ENCODE data around the gene TOMM34.

TOMM34 gene

DNA sequence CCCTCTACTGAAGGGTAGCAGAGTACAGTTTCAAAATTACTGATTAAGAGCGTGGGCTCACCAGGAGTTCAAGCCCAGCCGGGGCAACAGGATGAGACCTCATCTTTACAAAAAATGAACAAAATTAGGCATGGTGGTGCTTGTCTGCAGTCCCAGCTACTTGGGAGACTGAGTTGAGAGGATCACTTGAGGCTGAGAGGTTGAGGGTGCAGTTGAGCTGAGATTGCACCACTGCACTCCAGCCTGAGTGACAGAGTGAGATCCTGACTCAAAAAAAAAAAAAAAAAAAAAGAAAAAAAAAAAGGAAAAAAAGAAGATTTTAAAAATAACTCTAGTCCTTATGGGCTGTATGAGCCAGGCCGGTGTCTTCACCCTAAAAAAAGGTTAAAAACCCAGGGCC is 31.6 kb downstream of the TOMM34 start:
- no peak for DNase-seq

DNA sequence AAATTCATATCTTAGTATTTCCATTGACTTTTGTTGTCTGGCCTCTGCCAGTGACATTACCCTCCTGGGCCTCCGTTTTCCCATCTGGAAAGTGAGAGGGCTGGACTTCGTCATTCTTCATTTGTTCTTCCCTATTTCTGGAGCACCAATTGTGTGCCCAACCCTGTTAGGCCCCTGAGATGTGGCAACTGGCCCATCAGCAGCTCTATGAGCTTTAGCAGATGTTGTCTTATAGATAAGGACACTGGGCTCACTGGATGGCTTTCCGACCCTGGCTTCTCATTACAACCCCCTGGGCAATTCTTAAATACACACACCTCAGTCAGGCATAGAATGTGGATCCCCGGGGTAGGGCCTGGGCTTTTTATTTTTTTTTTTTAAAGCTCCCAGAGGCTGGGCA is 35.7 kb downstream of the TOMM34 start:
- no peak for DNase-seq

DNA sequence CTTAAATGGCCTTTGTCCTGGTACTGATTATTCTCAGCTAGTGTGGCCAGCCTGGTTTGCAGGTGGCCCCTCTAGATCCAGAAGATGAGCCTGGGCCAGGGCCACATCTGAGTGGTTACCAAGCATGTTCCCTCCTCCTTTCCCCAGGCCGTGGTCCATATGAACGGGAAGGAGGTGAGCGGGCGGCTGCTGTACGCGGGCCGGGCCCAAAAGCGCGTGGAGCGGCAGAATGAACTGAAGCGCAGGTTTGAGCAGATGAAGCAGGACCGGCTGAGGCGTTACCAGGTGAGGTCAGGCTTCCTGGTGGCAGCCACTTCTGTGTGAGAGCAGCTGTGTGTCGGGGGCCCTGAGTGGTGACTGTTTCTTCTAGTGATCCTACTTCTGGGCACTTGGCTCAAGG is 38.8 kb downstream of the TOMM34 start:
- DNase-seq: no peak

DNA sequence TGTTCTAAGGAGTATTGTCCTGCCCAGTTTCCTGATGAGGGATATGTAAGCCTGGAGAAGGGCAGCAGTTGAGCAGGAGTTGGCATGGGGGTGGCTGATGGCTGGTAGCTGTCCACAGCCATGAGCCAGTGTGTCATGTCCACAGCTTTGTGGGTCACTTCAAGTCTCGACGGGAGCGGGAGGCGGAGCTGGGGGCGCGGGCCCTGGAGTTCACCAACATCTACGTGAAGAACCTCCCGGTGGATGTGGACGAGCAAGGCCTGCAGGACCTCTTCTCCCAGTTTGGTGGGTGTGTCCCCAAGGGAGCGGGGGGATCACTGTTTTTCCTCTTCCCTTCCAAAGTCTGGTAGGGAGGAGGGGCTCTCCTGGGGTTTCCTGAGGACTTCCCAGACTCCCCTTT is 41.4 kb downstream of the TOMM34 start:
- DNase-seq: no peak

DNA sequence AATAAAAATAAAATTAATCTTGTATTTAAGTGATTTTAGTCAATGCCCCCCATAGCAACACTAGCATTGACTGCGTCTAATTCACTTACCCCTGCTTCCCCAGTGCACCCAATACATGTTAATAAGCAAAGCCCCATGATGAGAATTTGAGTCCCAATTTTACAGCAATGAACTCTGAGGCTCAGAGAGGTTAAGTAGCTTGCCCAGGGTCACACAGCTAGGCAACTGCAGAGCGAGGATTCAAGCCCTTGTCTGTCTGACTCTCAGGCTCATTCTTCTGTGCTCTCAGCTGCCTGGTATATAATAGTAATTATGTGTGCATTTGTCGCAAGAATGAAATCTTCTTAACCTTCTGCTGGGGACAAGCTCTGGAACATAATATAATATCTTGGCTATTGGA is 41.9 kb downstream of the TOMM34 start:
- no peak for DNase-seq

DNA sequence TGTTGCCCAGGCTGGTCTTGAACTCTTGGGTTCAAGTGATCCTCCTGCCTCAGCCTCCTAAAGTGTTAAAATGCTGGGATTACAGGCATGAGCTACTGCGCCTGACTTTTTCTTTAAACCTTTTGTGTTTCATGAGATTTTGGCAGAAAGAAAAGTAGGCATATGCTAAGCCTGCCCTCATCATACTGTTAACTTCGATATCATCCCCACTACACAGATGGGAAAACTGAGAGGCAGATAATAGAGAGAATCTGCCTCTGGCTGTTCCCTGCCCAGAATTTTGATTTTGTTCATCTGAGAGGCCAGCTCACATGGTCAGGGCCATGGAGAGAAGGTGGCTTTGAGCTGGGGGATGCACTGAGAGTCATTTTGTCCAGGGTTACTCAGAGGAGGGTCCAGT is 42.8 kb downstream of the TOMM34 start:
- DNase-seq: no peak

DNA sequence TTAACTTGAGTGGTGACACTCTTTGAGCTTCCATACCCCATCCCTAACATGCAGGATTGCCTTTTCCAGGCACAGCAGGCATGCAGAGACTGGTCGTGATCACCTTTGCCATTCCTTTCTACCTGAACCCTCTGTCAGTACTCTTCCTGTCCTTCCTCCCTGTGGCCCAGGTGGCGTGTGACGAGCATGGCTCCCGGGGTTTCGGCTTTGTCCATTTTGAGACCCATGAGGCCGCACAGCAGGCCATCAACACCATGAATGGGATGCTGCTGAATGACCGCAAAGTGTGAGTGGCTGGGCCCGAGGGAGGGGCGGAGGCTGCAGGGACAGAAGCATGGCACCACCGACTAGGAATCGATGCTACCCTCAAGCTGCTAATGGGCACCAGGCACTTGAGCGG is 43.6 kb downstream of the TOMM34 start:
- no peak for DNase-seq

DNA sequence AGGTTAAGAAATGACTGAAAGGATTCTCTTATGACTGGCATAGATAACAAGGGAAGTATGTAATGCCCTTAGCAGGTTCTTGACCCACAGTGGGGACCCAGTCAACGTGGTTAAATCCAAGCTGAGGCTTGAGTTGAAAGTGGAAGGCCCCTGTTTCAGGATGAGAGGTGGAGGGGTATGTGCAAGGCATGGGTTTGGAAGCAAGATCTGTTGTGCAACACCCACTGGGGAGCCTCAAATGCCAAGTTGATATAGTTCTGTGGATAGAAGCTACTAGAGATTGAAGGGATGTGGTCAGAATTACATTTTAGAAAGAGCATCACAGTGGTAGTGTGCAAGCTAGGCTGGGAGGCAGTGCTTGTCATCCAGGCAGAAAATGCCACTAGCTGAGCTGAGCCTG is 45.3 kb downstream of the TOMM34 start:
- DNase-seq: no peak

DNA sequence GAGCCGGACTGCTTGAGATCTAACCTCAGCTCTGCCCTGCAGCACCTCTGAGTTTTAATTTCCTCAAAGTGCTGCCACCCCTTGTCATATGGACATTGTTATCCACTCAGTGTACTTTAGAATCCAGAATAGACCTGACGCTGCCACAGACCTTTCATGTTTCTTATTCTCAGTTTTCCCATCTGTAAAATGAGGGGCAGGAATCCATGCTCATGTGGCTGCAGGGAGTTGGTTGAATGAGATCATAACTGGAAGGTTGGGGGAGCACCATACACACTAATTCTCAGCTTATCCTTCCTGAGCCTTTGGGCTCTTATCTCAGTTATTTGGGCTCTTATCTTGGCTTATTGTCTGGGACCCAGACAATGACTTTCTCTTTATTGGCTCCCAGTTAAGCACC is 48.0 kb downstream of the TOMM34 start:
- no peak for DNase-seq

DNA sequence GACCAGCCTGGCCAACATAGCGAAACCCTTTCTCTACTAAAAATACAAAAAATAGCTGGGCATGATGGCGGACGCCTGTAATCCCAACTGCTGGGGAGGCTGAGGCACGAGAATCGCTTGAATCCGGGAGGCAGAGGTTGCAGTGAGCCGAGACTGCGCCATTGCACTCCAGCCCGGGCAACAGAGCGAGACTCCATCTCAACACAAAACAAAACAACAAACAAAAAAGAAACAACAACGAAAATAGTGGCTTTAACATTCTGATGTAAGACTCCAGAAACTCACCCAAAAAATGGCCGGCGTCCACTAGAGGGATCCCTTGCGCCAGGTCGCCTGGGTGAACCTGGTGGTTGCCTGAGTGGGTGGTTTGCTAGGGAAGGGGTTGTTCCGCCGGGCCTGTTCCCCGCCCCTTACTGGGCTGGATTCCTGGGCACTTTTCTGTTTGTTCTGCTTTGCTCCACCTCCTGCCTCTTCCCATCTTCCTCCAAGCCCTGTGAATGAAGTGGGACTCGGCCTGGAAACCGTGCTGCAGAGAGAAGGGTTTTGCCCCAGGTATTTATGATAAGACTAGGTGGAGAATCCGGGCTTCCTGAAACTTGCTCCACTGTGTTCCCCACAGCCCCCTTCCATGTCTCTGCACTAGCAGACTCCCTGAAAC is 48.8 kb downstream of the TOMM34 start:
- DNase-seq: peak in 1 of 2 experiments; percentile 5

DNA sequence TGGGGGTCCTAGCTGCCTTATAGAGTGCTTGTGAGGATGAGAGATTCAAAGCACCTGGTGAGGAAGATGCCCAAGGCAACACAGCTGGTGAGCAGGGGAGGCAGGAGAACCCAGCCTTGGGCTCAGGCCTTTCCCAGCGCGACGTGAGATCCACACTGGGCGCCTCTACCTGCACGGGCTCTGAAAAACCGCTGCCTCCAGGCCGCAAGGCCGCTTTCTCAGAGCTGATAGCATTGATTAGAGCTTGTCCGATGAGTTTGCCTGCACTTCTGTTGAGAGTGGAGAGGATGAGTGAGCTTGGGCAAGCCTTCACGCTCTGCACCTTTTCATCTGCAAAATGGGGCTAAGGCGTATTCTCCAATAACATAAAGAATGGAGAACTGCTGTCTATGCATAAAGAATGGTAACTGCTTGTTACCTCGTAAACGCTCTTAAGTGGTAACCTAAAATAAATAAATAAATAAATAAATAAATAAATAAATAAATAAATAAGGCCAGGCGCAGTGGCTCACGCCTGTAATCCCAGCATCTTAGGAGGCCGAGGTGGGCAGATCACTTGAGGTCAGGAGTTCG is 49.4 kb downstream of the TOMM34 start:
- no peak for DNase-seq

DNA sequence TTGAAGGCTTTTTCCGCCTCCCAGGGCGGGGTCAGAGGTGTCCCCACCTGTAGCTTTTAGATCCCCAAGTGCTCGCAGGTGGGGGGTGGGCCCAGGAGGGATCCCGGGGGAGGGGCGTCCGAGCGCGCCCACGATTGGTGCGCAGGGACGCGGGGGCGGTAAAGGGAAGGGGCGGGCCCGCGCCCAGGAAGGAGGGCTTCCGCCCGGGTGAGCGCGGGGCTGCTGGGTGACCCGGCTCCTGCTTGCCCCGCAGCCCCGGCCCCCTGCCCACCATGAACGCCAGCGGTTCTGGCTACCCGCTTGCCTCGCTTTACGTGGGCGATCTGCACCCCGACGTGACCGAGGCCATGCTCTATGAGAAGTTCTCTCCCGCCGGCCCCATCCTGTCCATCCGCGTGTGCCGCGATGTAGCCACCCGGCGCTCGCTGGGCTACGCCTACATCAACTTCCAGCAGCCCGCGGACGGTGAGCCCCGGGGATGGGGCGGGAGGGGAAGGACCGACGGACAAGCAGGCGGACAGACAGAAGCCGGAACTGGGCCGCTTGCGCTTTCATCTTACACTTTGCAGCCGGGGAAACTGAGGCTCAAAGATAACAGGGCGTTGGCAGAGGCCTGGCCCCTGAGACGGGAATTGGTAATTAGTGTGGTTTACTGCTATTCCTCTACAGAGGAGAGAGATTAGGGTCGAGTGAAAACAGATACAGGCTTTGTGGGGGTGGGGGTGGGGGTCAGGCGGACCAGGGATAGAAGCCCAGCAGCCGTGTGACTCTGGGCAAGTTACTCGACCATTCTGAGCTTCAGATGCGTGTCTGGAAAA is 50.1 kb downstream of the TOMM34 start, which contains the start of gene PABPC1L:
Gene PABPC1L (plus strand): TSS at position 189 of the 818 bp plus-strand sequence. CDS start 84 bp downstream, at position 273.
- peak; percentile 18 to 35 for DNase-seq

DNA sequence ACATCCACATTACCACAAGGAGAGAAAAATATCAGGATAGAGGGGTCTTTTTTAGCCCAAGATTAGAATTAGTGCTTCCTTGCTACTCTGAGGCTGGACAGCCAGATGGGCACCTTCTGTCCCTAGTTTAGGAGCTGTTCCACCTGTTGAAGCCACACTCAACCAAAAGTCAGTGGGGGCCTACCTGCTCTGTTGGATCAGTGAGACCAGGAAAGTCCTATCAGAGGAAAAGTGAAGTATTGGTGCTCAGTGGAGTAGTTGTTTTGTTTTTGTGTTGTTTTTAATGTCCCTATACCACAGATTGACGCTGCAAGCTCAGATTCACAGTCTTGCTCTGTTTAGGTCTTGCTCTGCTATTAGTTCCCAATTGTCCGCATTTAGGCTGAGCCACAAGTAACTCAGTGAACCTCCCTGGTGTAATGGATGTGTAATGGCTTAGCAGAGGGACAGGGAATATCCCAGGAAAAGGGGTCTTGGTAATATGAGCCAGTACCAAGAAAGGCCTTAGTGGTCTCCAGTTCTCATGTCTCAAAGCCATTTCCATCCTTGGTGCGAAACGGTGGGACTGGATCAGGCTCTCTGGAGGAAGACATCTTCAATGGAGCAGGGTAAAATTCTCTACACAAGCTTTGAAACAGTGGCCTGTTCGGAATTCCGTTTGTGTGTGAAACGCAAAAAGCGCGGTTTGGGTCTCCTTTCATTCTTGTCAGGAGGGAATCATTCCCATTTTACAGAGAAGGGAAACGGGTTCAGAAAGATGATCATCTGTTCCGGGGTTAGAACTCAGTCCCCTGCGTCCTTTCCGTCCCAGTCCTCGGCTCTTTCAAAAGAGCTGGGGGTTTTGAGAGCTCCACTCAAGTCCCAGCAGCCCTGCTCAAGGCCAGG is 51.0 kb downstream of the TOMM34 start:
- no peak for DNase-seq

DNA sequence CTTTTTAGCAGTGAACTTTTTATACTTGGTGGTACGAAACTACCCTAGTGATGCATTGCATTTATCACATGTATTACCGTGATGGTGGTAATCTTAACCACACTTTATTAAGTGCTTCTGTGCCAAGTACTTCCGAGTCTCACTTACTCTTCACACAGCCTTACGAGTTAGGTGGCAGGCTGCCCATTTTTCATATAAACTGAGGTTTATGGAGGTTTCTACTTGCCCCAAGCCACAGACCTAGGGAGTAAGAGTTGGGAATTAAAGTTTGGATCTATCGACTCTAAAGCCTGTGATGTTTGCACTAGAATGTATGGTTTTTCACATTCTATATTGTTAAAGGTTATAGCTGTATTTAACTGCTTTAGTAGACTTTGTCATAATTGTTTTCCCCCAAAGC is 55.8 kb downstream of the TOMM34 start:
- DNase-seq: no peak

DNA sequence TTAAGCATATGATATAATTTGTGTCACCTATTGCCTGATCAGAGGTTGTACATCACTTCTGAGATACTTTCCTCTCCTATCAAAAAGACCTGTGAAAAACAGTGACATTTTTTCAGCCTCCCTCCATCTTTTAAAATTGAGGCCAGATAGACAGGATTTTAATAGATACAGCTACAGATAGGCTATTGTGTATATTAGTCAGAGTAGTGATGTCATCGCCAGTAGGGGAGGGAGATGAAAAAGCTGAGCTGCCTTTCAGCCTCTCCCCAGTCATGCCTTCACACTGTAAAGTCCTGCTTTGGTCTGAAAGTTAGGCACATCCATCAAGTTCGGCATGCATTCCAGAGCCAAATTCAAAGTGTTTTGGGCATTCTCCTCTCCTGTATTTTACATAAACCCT is 58.2 kb downstream of the TOMM34 start:
- no peak for DNase-seq

DNA sequence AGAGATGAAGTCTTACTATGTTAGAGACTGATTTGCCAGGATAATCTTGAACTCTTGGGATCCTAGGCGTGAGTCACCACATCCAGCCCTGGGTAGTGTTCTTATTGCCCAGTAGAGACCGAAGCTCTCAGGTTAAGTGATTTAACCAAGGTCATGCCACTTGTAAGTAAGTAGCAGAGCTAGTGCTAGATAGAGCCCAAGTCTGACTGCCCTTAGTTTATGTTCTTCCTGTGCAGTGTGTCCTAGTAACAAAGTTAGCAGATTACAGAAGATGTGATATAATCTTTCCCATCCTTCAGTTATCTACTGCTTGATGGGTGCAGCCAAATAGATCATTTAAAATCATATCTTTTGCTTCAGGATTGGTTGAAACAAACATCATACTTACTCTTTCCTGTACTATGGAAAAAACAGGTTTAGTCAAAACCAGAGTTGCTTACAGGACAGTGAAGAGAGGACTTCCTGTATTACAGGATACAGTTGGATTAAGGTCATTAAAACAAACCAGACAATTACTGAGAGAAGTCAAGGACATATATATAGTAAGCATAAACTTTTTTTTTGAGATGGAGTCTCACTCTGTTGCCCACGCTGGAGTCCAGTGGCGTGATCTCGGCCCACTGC is 59.9 kb downstream of the TOMM34 start:
- no peak for DNase-seq

DNA sequence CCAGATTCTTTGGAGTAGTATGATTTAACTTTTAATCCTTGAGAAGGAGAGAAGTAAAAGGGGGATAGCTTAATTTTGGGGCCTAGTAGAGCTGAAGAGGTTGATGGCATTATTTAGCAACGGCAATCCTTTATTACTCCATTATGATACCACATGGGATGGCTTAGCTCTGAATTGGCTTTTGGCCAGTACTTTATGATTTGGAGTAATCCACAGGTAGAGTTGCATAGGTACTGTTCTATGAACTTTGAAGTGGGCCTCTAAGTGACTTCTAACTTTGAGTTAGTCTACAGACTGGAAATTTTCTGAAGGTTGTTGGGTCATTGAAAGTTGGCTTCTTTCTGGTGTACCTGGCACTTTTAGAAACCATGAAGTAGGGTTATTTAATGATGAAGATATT is 63.1 kb downstream of the TOMM34 start:
- no peak for DNase-seq

DNA sequence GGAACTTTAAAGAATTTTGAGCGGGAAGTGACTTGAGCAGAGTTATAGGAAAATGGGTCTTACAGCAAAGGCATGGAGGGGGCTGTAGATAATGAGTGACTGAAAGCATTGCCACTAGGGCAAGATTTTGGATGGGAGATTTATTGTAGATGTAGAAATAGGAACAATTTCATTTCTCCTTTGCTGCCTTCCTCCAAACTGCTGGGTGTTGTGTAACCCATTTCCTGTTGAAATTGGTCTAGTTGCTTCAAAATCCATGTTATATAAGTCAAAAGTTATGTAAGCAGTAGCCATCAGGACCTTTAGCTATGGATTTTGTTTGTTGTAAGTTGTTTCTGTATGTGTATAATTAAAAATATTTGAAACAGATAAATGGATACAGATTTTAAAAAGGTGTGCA is 63.6 kb downstream of the TOMM34 start:
- no peak for DNase-seq

DNA sequence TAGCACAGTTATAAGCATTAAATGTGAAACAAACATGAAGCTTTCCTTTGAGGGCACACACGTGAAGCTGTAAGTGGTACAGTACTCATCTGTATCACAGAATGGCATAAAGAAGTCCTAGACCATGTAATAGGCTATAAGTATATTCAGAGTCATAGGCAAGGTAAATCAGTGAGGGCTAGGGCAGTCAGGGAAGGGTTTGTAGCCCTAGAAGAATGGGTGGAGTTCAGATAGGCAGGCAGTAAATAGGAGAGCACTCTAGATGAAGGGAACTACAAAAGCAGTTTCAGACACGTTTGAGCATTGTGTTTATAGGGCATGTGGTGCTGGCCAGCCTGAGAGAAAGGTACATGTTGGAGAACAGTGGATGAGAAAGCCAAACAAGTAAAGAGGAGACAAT is 65.2 kb downstream of the TOMM34 start:
- DNase-seq: no peak
